ENCODE measurements around the gene FAM181A. TPM values are rescaled to one million over a fixed set of nuclear protein-coding genes. Genes with fewer than 3 reads are reported as not detected.
A peak's percentile ranks its signal among the peaks of the same experiment; 100 is the strongest.

Gene FAM181A
- total and polyA plus RNA-seq, 8 donors, result not detected

- TF ChIP-seq CTCF (IDR thresholded peaks at IDR 0.05) (no peak), EP300 (IDR thresholded peaks at IDR 0.05) (no peak), POLR2A (IDR thresholded peaks at IDR 0.05) (no peak), POLR2AphosphoS5 (IDR thresholded peaks at IDR 0.05) (no peak)
- Histone ChIP-seq H3K36me3 (no peaks in the 10 kb centered on the region), H3K27ac (peak overlapping the region in 2 of 5 donors; percentile 46 to 48), H3K27me3 (peaks cover 0 to 4% (median 0%) of the 10 kb centered on the region in 3 donors), H3K4me3 (peak overlapping the region in 2 of 4 donors; percentile 3 to 36), H3K9me3 (no peaks in the 10 kb centered on the region), H3K4me1 (peaks cover 0 to 17% (median 10%) of the 10 kb centered on the region in 4 donors)
- 27 to 36% (median 32%) methylated on average over 11 of the region's 11 CpGs for WGBS, 5 donors
- DNase-seq, result no peak
- intact Hi-C loops (cut with DNase I; ENCODE audit: low total_unique reads), result no loop called here
Observed at GRCh38 chr14:93880021-93880820, 46.9 kb upstream of the FAM181A start.

DNA sequence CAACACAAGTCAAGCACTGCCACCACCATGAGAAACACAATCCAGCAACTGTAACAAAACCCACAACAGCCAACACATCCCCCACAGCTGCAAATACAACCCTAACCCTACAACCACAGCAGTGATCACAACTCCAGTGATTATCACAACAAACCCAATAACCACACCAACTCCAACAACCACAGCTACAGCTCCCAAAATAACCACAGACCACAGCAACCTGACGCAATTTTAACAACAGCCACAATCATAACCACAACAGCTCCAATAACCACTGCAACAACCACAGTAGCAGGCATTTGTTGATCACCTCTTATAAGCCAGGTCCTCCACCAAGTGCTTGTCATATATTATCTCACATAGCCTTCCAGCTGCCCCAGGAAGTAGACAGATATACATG, 42.2 kb upstream of the FAM181A start:
- intact Hi-C loops (cut with DNase I; ENCODE audit: low total_unique reads), result no loop called here
- H3K4me1 ChIP-seq, result peaks cover 0 to 15% (median 4%) of the 10 kb centered on the region in 4 donors
- TF ChIP-seq POLR2A (IDR thresholded peaks at IDR 0.05), result no peak
- TF ChIP-seq CTCF (IDR thresholded peaks at IDR 0.05), result no peak
- no peak for TF ChIP-seq EP300 (IDR thresholded peaks at IDR 0.05)
- TF ChIP-seq POLR2AphosphoS5 (IDR thresholded peaks at IDR 0.05), result no peak
- no peak overlapping the region for H3K4me3 ChIP-seq
- no peak for DNase-seq
- no peaks in the 10 kb centered on the region for H3K9me3 ChIP-seq
- no peaks in the 10 kb centered on the region for H3K36me3 ChIP-seq
- 62 to 90% (median 86%) methylated on average over 1 of the region's 1 CpG for WGBS, 5 donors
- H3K27ac ChIP-seq, result no peak overlapping the region
- peaks cover 0 to 16% (median 0%) of the 10 kb centered on the region in 3 donors for H3K27me3 ChIP-seq

DNA sequence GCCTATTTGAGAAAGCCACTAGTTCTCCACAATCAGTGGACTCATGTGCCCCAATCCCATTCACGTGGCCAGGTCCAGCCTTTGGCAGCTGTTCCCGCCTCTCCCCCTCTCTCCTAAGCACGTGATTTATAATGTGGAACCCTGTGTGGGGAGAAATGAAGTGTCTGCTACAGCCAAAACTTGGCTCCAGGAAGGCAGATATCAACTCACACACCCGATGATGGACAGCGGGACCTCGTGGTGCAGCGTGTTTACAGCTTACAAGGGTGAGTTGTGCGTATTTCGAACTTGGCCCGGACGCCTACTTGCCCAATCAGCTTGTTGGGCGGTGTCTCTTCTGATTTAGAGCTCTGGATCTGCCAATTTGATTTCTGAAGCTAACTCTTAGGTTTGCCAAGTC, 38.1 kb upstream of the FAM181A start:
- H3K9me3 ChIP-seq, result no peaks in the 10 kb centered on the region
- H3K36me3 ChIP-seq, result no peaks in the 10 kb centered on the region
- TF ChIP-seq POLR2AphosphoS5 (IDR thresholded peaks at IDR 0.05) (peak in 1 of 3 donors; percentile 59), CTCF (IDR thresholded peaks at IDR 0.05) (no peak)
- no peak overlapping the region for H3K4me3 ChIP-seq
- intact Hi-C loops (cut with DNase I; ENCODE audit: low total_unique reads), result no loop called here
- peaks cover 0 to 28% (median 0%) of the 10 kb centered on the region in 3 donors for H3K27me3 ChIP-seq
- H3K27ac ChIP-seq, result no peak overlapping the region
- DNase-seq, result no peak
- H3K4me1 ChIP-seq, result peaks cover 0 to 24% (median 10%) of the 10 kb centered on the region in 4 donors
- WGBS, 5 donors, result 35 to 65% (median 54%) methylated on average over 11 to 12 of the region's 12 CpGs

DNA sequence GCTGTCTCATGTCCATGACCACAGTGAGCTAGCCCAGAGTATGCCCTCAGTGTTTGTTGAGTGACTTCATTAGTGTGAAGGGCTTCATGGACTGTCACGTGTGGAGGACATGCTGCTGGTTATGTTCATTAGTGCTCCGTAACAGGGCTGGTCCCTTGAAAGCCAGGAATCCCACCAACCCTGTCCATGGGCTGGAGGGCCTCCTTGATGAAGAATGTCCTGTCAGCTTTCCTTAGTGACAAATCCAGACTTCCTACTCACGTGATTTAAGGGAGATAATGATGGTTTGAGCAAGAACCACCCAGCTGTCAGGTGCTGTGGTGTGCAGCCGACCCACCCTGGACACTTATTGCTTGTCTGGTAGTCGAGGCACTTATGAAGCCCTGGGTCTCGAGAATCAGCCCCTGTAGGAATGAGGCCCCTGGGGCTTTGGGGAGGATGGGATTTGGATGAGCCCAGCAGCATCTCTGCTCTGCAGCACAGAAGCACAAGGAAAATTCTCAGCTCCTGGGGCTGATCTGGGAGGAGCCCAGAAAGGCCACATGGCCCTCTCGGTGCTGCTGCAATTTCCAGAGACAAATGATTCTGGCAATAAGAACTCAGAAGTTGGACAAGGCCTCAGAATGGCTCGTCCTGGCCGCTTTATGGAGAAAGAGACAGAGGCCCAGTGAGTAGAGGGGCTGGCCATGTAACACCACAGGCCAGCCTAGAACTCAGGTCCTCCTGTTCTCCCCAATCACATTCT, 37.2 kb upstream of the FAM181A start:
- Histone ChIP-seq H3K4me3 (no peak overlapping the region), H3K9me3 (no peaks in the 10 kb centered on the region), H3K27me3 (peaks cover 0 to 28% (median 0%) of the 10 kb centered on the region in 3 donors), H3K4me1 (peaks cover 0 to 26% (median 10%) of the 10 kb centered on the region in 4 donors), H3K27ac (no peak overlapping the region), H3K36me3 (no peaks in the 10 kb centered on the region)
- 61 to 80% (median 78%) methylated on average over 9 of the region's 9 CpGs for WGBS, 5 donors
- TF ChIP-seq POLR2AphosphoS5 (IDR thresholded peaks at IDR 0.05) (no peak), EP300 (IDR thresholded peaks at IDR 0.05) (no peak), CTCF (IDR thresholded peaks at IDR 0.05) (no peak), POLR2A (IDR thresholded peaks at IDR 0.05) (no peak)
- peak in 1 of 2 donors; percentile 36 for DNase-seq
- intact Hi-C loops (cut with DNase I; ENCODE audit: low total_unique reads), result loop anchor here (10.0 kb wide), 1 partner anchor 105 kb away; the partner anchor contains the start of gene PRIMA1

Data from stomach (tissue), 9 donors.